ENCODE results near the gene SLC35A5. TPM values are rescaled to one million over a fixed set of nuclear protein-coding genes. Genes with fewer than 3 reads are reported as not detected.

The SLC35A5 gene
- total RNA-seq, 4 donors from 2014 or later = 0.80 to 49.2 (median 25.4) TPM

- H3K36me3 ChIP-seq = peaks cover 0 to 4% (median 0%) of the 10 kb centered on the region in 4 donors
- H3K27me3 ChIP-seq = no peaks in the 10 kb centered on the region
- no peaks in the 10 kb centered on the region for H3K9me3 ChIP-seq
- TF ChIP-seq POLR2A (IDR thresholded peaks at IDR 0.05) (no peak), CTCF (IDR thresholded peaks at IDR 0.05) (no peak), POLR2AphosphoS5 (IDR thresholded peaks at IDR 0.05) (no peak), EP300 (IDR thresholded peaks at IDR 0.05; ENCODE audit: low read depth) (no peak)
- H3K4me1 ChIP-seq = peaks cover 9 to 21% (median 17%) of the 10 kb centered on the region in 4 donors
- H3K4me3 ChIP-seq = no peak overlapping the region
- no peak for DNase-seq
- no peak overlapping the region for H3K27ac ChIP-seq
- in situ Hi-C loops (cut with MboI; ENCODE audit: low pct_ligation_motif_present in 1 of 4, low pct_unique_long_range_greater_than_20kb in 1 of 4, low sequenced_read_pairs in 3 of 4) = loop anchor here in 1 of 4 donors (25.0 kb wide), 1 partner anchor 422 kb away; the partner anchor contains the start of genes CD200R1 and GTPBP8
- intact Hi-C loops (cut with DNase I; ENCODE audit: low total_unique reads) = no loop called here
Observed at GRCh38 chr3:112564940-112565305, 3.1 kb downstream of the SLC35A5 start.

- in situ Hi-C loops (cut with MboI; ENCODE audit: low pct_ligation_motif_present in 1 of 4, low pct_unique_long_range_greater_than_20kb in 1 of 4, low sequenced_read_pairs in 3 of 4) (loop anchor here in 1 of 4 donors (25.0 kb wide), 1 partner anchor 419 kb away; the partner anchor contains the start of genes CD200R1 and GTPBP8), intact Hi-C loops (cut with DNase I; ENCODE audit: low total_unique reads) (no loop called here)
- H3K9me3 ChIP-seq = no peaks in the 10 kb centered on the region
- TF ChIP-seq CTCF (IDR thresholded peaks at IDR 0.05) (no peak), POLR2AphosphoS5 (IDR thresholded peaks at IDR 0.05) (no peak), EP300 (IDR thresholded peaks at IDR 0.05; ENCODE audit: low read depth) (no peak)
- H3K36me3 ChIP-seq = peaks cover 0 to 22% (median 5%) of the 10 kb centered on the region in 4 donors
- H3K27ac ChIP-seq = no peak overlapping the region
- H3K4me3 ChIP-seq = no peak overlapping the region
- 93 to 94% methylated on average over 2 of the region's 2 CpGs for WGBS, 2 donors (ENCODE audit: low coverage in 1 of 2)
- H3K27me3 ChIP-seq = no peaks in the 10 kb centered on the region
- DNase-seq = no peak
- H3K4me1 ChIP-seq = peaks cover 0 to 2% (median under 1%) of the 10 kb centered on the region in 4 donors
Observed at GRCh38 chr3:112568642-112569041, 6.8 kb downstream of the SLC35A5 start.

GRCh38 chr3:112569265-112569664 is 7.4 kb downstream of the SLC35A5 start:
- Histone ChIP-seq H3K4me3 (no peak overlapping the region), H3K27me3 (no peaks in the 10 kb centered on the region), H3K27ac (no peak overlapping the region), H3K9me3 (no peaks in the 10 kb centered on the region), H3K4me1 (no peaks in the 10 kb centered on the region), H3K36me3 (peaks cover 0 to 22% (median 5%) of the 10 kb centered on the region in 4 donors)
- in situ Hi-C loops (cut with MboI; ENCODE audit: low pct_ligation_motif_present in 1 of 4, low pct_unique_long_range_greater_than_20kb in 1 of 4, low sequenced_read_pairs in 3 of 4) = loop anchor here in 1 of 4 donors (25.0 kb wide), 1 partner anchor 418 kb away; the partner anchor contains the start of genes CD200R1 and GTPBP8
- WGBS, 2 donors (ENCODE audit: low coverage in 1 of 2) = 53 to 56% methylated on average over 1 of the region's 1 CpG
- TF ChIP-seq POLR2A (IDR thresholded peaks at IDR 0.05) (no peak), POLR2AphosphoS5 (IDR thresholded peaks at IDR 0.05) (no peak), CTCF (IDR thresholded peaks at IDR 0.05) (no peak)
- intact Hi-C loops (cut with DNase I; ENCODE audit: low total_unique reads) = no loop called here
- no peak for DNase-seq

GRCh38 chr3:112572701-112573100 is 10.9 kb downstream of the SLC35A5 start:
- no peak overlapping the region for H3K4me3 ChIP-seq
- no peaks in the 10 kb centered on the region for H3K9me3 ChIP-seq
- in situ Hi-C loops (cut with MboI; ENCODE audit: low pct_ligation_motif_present in 1 of 4, low pct_unique_long_range_greater_than_20kb in 1 of 4, low sequenced_read_pairs in 3 of 4) (loop anchor here in 1 of 4 donors (25.0 kb wide), 1 partner anchor 415 kb away; the partner anchor contains the start of genes CD200R1 and GTPBP8), intact Hi-C loops (cut with DNase I; ENCODE audit: low total_unique reads) (no loop called here)
- H3K36me3 ChIP-seq = peaks cover 0 to 22% (median 8%) of the 10 kb centered on the region in 4 donors
- 86 to 89% methylated on average over 1 of the region's 1 CpG for WGBS, 2 donors (ENCODE audit: low coverage in 1 of 2)
- H3K27me3 ChIP-seq = no peaks in the 10 kb centered on the region
- DNase-seq = no peak
- no peaks in the 10 kb centered on the region for H3K4me1 ChIP-seq
- no peak for TF ChIP-seq POLR2AphosphoS5 (IDR thresholded peaks at IDR 0.05)
- TF ChIP-seq CTCF (IDR thresholded peaks at IDR 0.05) = no peak
- TF ChIP-seq POLR2A (IDR thresholded peaks at IDR 0.05) = no peak
- no peak for TF ChIP-seq EP300 (IDR thresholded peaks at IDR 0.05; ENCODE audit: low read depth)
- no peak overlapping the region for H3K27ac ChIP-seq
